HepG2 (cell line): Measurements from ENCODE around the gene SIK3. TPM values are rescaled to one million over a fixed set of nuclear protein-coding genes. Genes with fewer than 3 reads are reported as not detected.
A peak's percentile ranks its signal among the peaks of the same experiment; 100 is the strongest.

Experiments
- ATAC-seq: fragments of 200-7000 bp; cut with Tn5 transposase; 3 replicates; pipeline ENCODE4 v1.9.1; 2020; ENCODE audit warnings: mild to moderate bottlenecking, moderate library complexity
- BruUV-seq: library from RNA; stranded (reverse); fragments of 400-500 nt; replicated peaks from 2 replicates; lab custom pipeline; 2021; lab: Mats Ljungman, UMichigan
- CTCF ChIA-PET: fragments of 300-600 bp; formaldehyde crosslinking; extraction: SDS; loops from one replicate; lab custom pipeline; 2021; ENCODE audit warnings: low total read pairs, inconsistent platforms, low intra/inter-chr PET ratio; lab: Yijun Ruan, JAX
- POLR2A ChIA-PET: fragments of 350-600 bp; sonication (Branson Sonifier 250); formaldehyde crosslinking; loops from one replicate; lab custom pipeline; 2020; ENCODE audit warnings: antibody characterized with exemption, inconsistent platforms; lab: Yijun Ruan, JAX
- DNase-seq: peaks from one replicate; pipeline ENCODE4 v3.0.0-alpha.2; 2015; ENCODE audit warnings: low spot score
- FAIRE-seq: peaks from 3 replicates; lab custom pipeline; 2011; peaks lifted over from hg19 to GRCh38; lab: Jason Lieb, UNC
- H2AFZ ChIP-seq: one replicate; pipeline ENCODE4 v1.6.1; 2011; ENCODE audit warnings: low read length, inconsistent platforms
- H3K27ac ChIP-seq: fragments of 300-600 bp; 3 replicates; pipeline ENCODE4 v1.8.0; 2011; ENCODE audit warnings: mixed run types, mild to moderate bottlenecking, mixed read lengths, low read length, inconsistent platforms; ENCODE audit not compliant: insufficient read depth; ENCODE audit errors: extremely low read length
- H3K27me3 ChIP-seq, 2 experiments: fragments of 200-600 bp in 1 of 2; 2 replicates in 1 of 2; 3 replicates in 1 of 2; pipeline versions ENCODE4 v1.6.0 to v1.8.0; 2011; ENCODE audit warnings: low read length in 2 of 2, mild to moderate bottlenecking in 2 of 2, moderate library complexity in 2 of 2, inconsistent platforms in 1 of 2; ENCODE audit not compliant: insufficient read depth in 2 of 2, control insufficient read depth in 1 of 2
- H3K36me3 ChIP-seq, 2 experiments: fragments of 200-600 bp in 1 of 2; replicated peaks in 1 of 2; 2 replicates in 1 of 2; 3 replicates in 1 of 2; pipeline versions ENCODE4 v1.5.1 to v1.8.0; 2011; ENCODE audit warnings: low read length in 2 of 2, inconsistent platforms in 1 of 2; ENCODE audit not compliant: insufficient read depth in 2 of 2, control insufficient read depth in 1 of 2
- H3K4me1 ChIP-seq: 2 replicates; pipeline ENCODE4 v1.5.1; 2012; ENCODE audit warnings: low read length, inconsistent platforms; ENCODE audit not compliant: insufficient read depth
- H3K4me2 ChIP-seq: 2 replicates; pipeline ENCODE4 v1.6.0; 2011; ENCODE audit warnings: low read depth, low read length, inconsistent platforms
- H3K4me3 ChIP-seq, 3 experiments: fragments of 200-600 bp in 1 of 3; sonication (generic), shearing (Covaris generic) in 1 of 3; replicated peaks in 1 of 3; 2 replicates each; pipeline ENCODE4 v1.5.1; 2011 to 2016; ENCODE audit warnings: low read length in 3 of 3, inconsistent platforms in 2 of 3, low read depth in 2 of 3, mild to moderate bottlenecking in 2 of 3, control low read depth in 1 of 3, mixed read lengths in 1 of 3; ENCODE audit not compliant: insufficient read depth in 1 of 3
- H3K79me2 ChIP-seq: one replicate; pipeline ENCODE4 v1.6.1; 2011; ENCODE audit warnings: low read length, inconsistent platforms; ENCODE audit not compliant: insufficient read depth
- H3K9ac ChIP-seq: 2 replicates; pipeline ENCODE4 v1.6.0; 2011; ENCODE audit warnings: mild to moderate bottlenecking, low read depth, low read length, inconsistent platforms; ENCODE audit not compliant: insufficient read depth
- H3K9me3 ChIP-seq: 2 replicates; pipeline ENCODE4 v1.5.1; 2012; ENCODE audit warnings: mild to moderate bottlenecking, low read length
- H4K20me1 ChIP-seq: 2 replicates; pipeline ENCODE4 v1.6.0; 2011; ENCODE audit warnings: inconsistent platforms, mild to moderate bottlenecking, low read length, moderate library complexity; ENCODE audit not compliant: insufficient read depth
- CEBPB ChIP-seq: IDR thresholded peaks from 2 replicates; pipeline ENCODE4 v1.6.1; 2011; ENCODE audit warnings: low read depth, low read length, improper control_type of control experiment, borderline replicate concordance
- CEBPG ChIP-seq: IDR thresholded peaks from 2 replicates; pipeline ENCODE4 v1.6.1; 2016
- FIP1L1 ChIP-seq: fragments of 200-400 bp; formaldehyde crosslinking; IDR thresholded peaks from 2 replicates; pipeline ENCODE4 v1.6.1; 2018; ENCODE audit warnings: low read depth, mild to moderate bottlenecking, low read length, moderate library complexity, borderline replicate concordance; ENCODE audit not compliant: insufficient read depth
- GATAD2A ChIP-seq: IDR thresholded peaks from 2 replicates; pipeline ENCODE4 v1.6.1; 2016
- MAFF ChIP-seq: IDR thresholded peaks from 2 replicates; pipeline ENCODE4 v1.6.1; 2011; ENCODE audit warnings: low read depth, low read length, improper control_type of control experiment
- MAFK ChIP-seq, 2 experiments: IDR thresholded peaks in 1 of 2; conservative IDR thresholded peaks in 1 of 2; 2 replicates each; pipeline ENCODE4 v1.6.1; 2011; ENCODE audit warnings: improper control_type of control experiment in 2 of 2, low read length in 2 of 2
- NFYC ChIP-seq: IDR thresholded peaks from 2 replicates; pipeline ENCODE4 v1.6.1; 2016; ENCODE audit warnings: missing genetic modification reagents, missing compliant biosample characterization
- NR3C1 ChIP-seq: sonication (generic); formaldehyde crosslinking; IDR thresholded peaks from 2 replicates; pipeline ENCODE4 v1.4.0; 2020; ENCODE audit warnings: missing genetic modification reagents
- ZNF383 ChIP-seq: sonication (generic); formaldehyde crosslinking; IDR thresholded peaks from 2 replicates; pipeline ENCODE4 v1.4.0; 2020; ENCODE audit warnings: missing genetic modification reagents, mild to moderate bottlenecking, borderline replicate concordance
- WGBS: methylation state at CpG from one replicate; pipeline ENCODE4 v1.1.6; 2017; ENCODE audit warnings: low lambda C conversion rate; 5-methylcytosine and 5-hydroxymethylcytosine counted together
- in situ Hi-C: cut with HindIII; loops from 2 replicates; pipeline ENCODE4 v1.10.0; 2017; ENCODE audit warnings: low pct_unique_long_range_greater_than_20kb; ENCODE audit not compliant: extremely low pct_ligation_motif_present
- intact Hi-C: fragments of 100-400 bp; cut with micrococcal nuclease; formaldehyde crosslinking; loops from one replicate; pipeline ENCODE4 v1.10.0; 2022; ENCODE audit not compliant: unreplicated experiment
- polyA plus RNA-seq, 8 experiments: library from polyadenylated mRNA; depleted of rRNA in 3 of 8; stranded (reverse) in 7 of 8; unstranded in 1 of 8; fragments of >200 nt; fragmentation: Illumina TruSeq in 4 of 8; extraction: Trizol in 4 of 8; gene quantifications; 2 replicates each; pipeline versions ENCODE4 v1.2.1 to v1.2.3, GENCODE V29; 2011 to 2016; ENCODE audit warnings: low read depth in 4 of 8, missing spikeins in 1 of 8, mixed read lengths in 1 of 8; ENCODE audit not compliant: insufficient read depth in 1 of 8
- total RNA-seq, 5 experiments: library from RNA; depleted of rRNA; stranded (reverse); fragments of >200 nt; fragmentation: Illumina TruSeq; extraction: Trizol; gene quantifications; 2 replicates each; pipeline ENCODE4 v1.2.3, GENCODE V29; 2016; ENCODE audit warnings: low read depth in 1 of 5
- TF ChIP-seq, protein P1 (sequence below): sonication (generic); formaldehyde crosslinking; IDR thresholded peaks from 2 replicates; pipeline ENCODE4 v1.5.0; 2020; ENCODE audit warnings: mild to moderate bottlenecking, missing genetic modification reagents
- TF ChIP-seq, protein P2 (sequence below): IDR thresholded peaks from 2 replicates; pipeline ENCODE4 v1.6.1; 2012; ENCODE audit warnings: low read depth, low read length, improper control_type of control experiment

Gene SIK3
- total and polyA plus RNA-seq, 2 of the 13 experiments (the other 11 are each of a cell fraction or from before 2014, with no cell fraction given) = 5.7 to 9.8 TPM

DNA sequence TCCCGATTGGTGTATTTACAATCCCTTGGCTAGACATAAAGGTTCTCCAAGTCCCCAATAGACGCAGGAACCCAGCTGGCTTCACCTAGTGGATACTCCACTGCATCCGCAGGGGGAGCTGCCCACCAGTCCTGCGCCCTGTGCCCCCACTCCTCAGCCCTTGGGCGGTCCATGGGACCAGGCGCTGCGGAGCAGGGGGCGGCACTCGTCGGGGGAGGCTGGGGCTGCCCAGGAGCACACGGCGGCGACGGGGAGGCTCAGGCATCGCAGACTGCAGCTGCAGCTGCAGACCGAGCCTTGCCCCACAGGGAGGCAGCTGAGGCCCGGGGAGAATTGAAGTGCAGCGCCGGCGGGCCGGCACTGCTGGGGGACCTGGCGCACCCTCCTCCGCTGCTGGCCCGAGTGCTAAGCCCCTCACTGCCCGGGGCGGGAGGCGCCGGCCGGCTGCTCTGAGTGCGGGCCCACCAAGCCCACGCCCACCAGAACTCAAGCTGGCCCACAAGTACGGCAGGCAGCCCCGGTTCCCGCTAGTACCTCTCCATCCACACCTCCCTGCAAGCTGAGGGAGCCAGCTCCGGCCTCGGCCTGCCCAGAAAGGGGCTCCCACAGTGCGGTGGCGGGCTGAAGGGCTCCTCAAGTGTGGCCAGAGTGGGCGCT, 12.2 kb upstream of the SIK3 start:
- CTCF ChIA-PET = no interaction called here
- no peak overlapping the region for H3K4me3 ChIP-seq

GRCh38 chr11:117107701-117108590, 9.7 kb upstream of the SIK3 start:
- ChIA-PET CTCF (interaction anchor here (0.6 to 0.9 kb wide), 2 partner anchors 228 to 312 kb away, joined by 3 to 4 read pairs; no protein-coding TSS in a partner anchor), POLR2A (interaction anchor here (1.4 to 4.2 kb wide), 2 partner anchors 10 to 271 kb away, joined by 4 to 32 read pairs; partner anchors contain the start of genes APOA1 and SIK3)
- H3K36me3 ChIP-seq = no peaks in the 10 kb centered on the region
- no peak for TF ChIP-seq FIP1L1
- peak; percentile 80 to 90 for TF ChIP-seq MAFK (conservative IDR thresholded peaks at IDR 0.05 in 1 of 2, IDR thresholded peaks at IDR 0.05 in 1 of 2; ENCODE audit: low read length in 2 of 2)
- TF ChIP-seq, protein P1, sequence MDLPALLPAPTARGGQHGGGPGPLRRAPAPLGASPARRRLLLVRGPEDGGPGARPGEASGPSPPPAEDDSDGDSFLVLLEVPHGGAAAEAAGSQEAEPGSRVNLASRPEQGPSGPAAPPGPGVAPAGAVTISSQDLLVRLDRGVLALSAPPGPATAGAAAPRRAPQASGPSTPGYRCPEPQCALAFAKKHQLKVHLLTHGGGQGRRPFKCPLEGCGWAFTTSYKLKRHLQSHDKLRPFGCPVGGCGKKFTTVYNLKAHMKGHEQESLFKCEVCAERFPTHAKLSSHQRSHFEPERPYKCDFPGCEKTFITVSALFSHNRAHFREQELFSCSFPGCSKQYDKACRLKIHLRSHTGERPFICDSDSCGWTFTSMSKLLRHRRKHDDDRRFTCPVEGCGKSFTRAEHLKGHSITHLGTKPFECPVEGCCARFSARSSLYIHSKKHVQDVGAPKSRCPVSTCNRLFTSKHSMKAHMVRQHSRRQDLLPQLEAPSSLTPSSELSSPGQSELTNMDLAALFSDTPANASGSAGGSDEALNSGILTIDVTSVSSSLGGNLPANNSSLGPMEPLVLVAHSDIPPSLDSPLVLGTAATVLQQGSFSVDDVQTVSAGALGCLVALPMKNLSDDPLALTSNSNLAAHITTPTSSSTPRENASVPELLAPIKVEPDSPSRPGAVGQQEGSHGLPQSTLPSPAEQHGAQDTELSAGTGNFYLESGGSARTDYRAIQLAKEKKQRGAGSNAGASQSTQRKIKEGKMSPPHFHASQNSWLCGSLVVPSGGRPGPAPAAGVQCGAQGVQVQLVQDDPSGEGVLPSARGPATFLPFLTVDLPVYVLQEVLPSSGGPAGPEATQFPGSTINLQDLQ = no peak
- TF ChIP-seq CEBPG (CRISPR knock-in tag) = peak; percentile 23; the same call in 1 of the 2 replicates
- TF ChIP-seq GATAD2A (CRISPR knock-in tag) = peak; percentile 25; the same call in 1 of the 2 replicates
- peak; percentile 77; the same call in 1 of the 2 replicates for TF ChIP-seq CEBPB
- peak; percentile 85 for TF ChIP-seq MAFF
- TF ChIP-seq, protein P2, sequence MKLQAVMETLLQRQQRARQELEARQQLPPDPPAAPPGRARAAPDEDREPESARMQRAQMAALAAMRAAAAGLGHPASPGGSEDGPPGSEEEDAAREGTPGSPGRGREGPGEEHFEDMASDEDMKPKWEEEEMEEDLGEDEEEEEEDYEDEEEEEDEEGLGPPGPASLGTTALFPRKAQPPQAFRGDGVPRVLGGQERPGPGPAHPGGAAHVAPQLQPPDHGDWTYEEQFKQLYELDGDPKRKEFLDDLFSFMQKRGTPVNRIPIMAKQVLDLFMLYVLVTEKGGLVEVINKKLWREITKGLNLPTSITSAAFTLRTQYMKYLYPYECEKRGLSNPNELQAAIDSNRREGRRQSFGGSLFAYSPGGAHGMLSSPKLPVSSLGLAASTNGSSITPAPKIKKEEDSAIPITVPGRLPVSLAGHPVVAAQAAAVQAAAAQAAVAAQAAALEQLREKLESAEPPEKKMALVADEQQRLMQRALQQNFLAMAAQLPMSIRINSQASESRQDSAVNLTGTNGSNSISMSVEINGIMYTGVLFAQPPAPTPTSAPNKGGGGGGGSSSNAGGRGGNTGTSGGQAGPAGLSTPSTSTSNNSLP = peak; percentile 30
- no peak overlapping the region; a peak in 1 of 6 replicates for H3K4me3 ChIP-seq
- 11% methylated on average over 5 of the region's 5 CpGs for WGBS
- no peak overlapping the region for H2AFZ ChIP-seq
- H3K27me3 ChIP-seq = no peaks in the 10 kb centered on the region
- no peak overlapping the region; the same call in 1 of the 2 replicates for H3K4me2 ChIP-seq
- intact Hi-C loops (loop anchor here (10.0 kb wide), 1 partner anchor 117 kb away; no protein-coding TSS in a partner anchor), in situ Hi-C loops (no loop called here)
- H3K79me2 ChIP-seq = no peaks in the 10 kb centered on the region
- ATAC-seq = no peak
- H3K9me3 ChIP-seq = no peaks in the 10 kb centered on the region
- H3K27ac ChIP-seq = no peak overlapping the region
- no peak for DNase-seq
- BruUV-seq = no TSS peak
- H4K20me1 ChIP-seq = no peaks in the 10 kb centered on the region
- H3K4me1 ChIP-seq = peaks cover 15% of the 10 kb centered on the region
- FAIRE-seq = no peak
- H3K9ac ChIP-seq = no peak overlapping the region

More for the DNA sequence above, 12.2 kb upstream of the SIK3 start:
- no peak for ATAC-seq
- no peak for DNase-seq
- Histone ChIP-seq H3K4me2 (no peak overlapping the region), H4K20me1 (no peaks in the 10 kb centered on the region), H3K9me3 (no peaks in the 10 kb centered on the region), H3K79me2 (no peaks in the 10 kb centered on the region), H2AFZ (no peak overlapping the region), H3K27me3 (no peaks in the 10 kb centered on the region), H3K27ac (no peak overlapping the region), H3K36me3 (no peaks in the 10 kb centered on the region), H3K9ac (no peak overlapping the region), H3K4me1 (peaks cover 15% of the 10 kb centered on the region; the same call in 1 of the 2 replicates)
- no peak for FAIRE-seq
- no TSS peak for BruUV-seq
- 82% methylated on average over 11 of the region's 39 CpGs for WGBS
- intact Hi-C loops = no loop called here
- POLR2A ChIA-PET = no interaction called here
- in situ Hi-C loops = no loop called here
- no peak for TF ChIP-seq NR3C1 (CRISPR knock-in tag)
- TF ChIP-seq NFYC (CRISPR knock-in tag) = 0 out of 2 replicates have a peak, but pooled peaks have one; percentile 1
- no peak for TF ChIP-seq ZNF383 (CRISPR knock-in tag)
